Right atrium auricular region (tissue), 2 donors: ENCODE results near the gene LRP1. TPM values are rescaled to one million over a fixed set of nuclear protein-coding genes. Genes with fewer than 3 reads are reported as not detected.

ENCODE experiments used
- DNase-seq: peaks from one replicate; pipeline ENCODE4 v3.0.0-alpha.2; 2019; ENCODE audit warnings: low spot score
- H3K27ac ChIP-seq, 2 donors: fragments of 200-600 bp; sonication (generic); 1 replicate in 1 of 2; 2 replicates in 1 of 2; pipeline ENCODE4 v1.5.1; 2016 to 2019
- H3K27me3 ChIP-seq, 2 donors: fragments of 200-600 bp; sonication (generic); one replicate each; pipeline versions ENCODE4 v1.5.1 to v1.6.0; 2017 to 2019
- H3K36me3 ChIP-seq: fragments of 200-600 bp; sonication (generic); one replicate; pipeline ENCODE4 v1.5.1; 2016
- H3K4me1 ChIP-seq, 2 donors: fragments of 200-600 bp; sonication (generic); one replicate each; pipeline versions ENCODE4 v1.5.1 to v1.6.0; 2017 to 2019
- H3K4me3 ChIP-seq, 2 donors: fragments of 200-600 bp; sonication (generic); 1 replicate in 1 of 2; 2 replicates in 1 of 2; pipeline ENCODE4 v1.5.1; 2017 to 2019; ENCODE audit warnings: mild to moderate bottlenecking in 1 of 2, moderate library complexity in 1 of 2
- H3K9me3 ChIP-seq, 2 donors: fragments of 200-600 bp; sonication (generic); one replicate each; pipeline ENCODE4 v1.5.1; 2019
- total RNA-seq, 2 donors: library from RNA; depleted of rRNA; stranded (reverse); fragments of >200 nt; gene quantifications; one replicate each; pipeline ENCODE4 v1.1.0, GENCODE V29; 2016
- TF ChIP-seq, protein P1 (sequence below), 2 donors: fragments of 200-600 bp; sonication (generic); IDR thresholded peaks; one replicate each; pipeline ENCODE4 v1.5.1; 2019; ENCODE audit warnings: antibody characterized with exemption in 2 of 2

The LRP1 gene
- total RNA-seq, 2 donors from 2014 or later, result 89.4 to 211 TPM

DNA sequence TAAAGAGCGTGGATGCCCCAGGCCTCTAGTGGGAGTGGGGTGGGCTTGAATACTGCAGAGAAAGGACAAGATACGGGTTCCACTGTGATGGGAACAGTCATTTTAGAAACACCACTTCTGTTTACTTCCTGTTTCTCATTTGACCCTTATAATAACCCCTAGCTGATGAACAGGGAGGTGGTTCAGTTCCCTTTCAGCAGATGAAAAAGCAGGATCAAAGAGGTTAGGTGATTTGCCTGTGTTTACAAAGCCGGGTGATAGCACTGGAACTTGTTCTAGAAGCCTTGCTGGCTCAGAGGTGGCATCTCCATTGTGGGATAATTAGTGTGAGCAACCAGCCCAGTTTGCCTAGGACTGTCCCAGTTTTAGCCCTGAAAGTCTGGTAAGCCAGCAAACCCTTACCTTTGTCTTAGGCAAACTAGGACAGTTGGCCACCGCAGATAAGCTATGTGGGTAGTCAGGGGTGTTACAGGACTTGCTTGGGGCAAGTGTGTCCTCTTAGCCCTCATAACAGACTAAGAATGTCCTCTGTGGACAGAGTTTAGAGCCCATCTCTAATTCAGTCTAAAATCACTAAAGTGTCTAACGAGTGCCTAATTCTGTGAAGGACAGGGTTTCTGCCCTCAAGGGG lies 26.6 kb downstream of the LRP1 start:
- no peak overlapping the region for H3K4me3 ChIP-seq
- TF ChIP-seq, protein P1, sequence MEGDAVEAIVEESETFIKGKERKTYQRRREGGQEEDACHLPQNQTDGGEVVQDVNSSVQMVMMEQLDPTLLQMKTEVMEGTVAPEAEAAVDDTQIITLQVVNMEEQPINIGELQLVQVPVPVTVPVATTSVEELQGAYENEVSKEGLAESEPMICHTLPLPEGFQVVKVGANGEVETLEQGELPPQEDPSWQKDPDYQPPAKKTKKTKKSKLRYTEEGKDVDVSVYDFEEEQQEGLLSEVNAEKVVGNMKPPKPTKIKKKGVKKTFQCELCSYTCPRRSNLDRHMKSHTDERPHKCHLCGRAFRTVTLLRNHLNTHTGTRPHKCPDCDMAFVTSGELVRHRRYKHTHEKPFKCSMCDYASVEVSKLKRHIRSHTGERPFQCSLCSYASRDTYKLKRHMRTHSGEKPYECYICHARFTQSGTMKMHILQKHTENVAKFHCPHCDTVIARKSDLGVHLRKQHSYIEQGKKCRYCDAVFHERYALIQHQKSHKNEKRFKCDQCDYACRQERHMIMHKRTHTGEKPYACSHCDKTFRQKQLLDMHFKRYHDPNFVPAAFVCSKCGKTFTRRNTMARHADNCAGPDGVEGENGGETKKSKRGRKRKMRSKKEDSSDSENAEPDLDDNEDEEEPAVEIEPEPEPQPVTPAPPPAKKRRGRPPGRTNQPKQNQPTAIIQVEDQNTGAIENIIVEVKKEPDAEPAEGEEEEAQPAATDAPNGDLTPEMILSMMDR (IDR thresholded peaks at IDR 0.05), result no peak
- no peak overlapping the region for H3K27ac ChIP-seq
- peaks cover 62% of the 10 kb centered on the region for H3K36me3 ChIP-seq
- H3K9me3 ChIP-seq, result no peaks in the 10 kb centered on the region
- H3K4me1 ChIP-seq, result peaks cover 0 to 55% of the 10 kb centered on the region in 2 donors
- no peak for DNase-seq
- no peaks in the 10 kb centered on the region for H3K27me3 ChIP-seq

DNA sequence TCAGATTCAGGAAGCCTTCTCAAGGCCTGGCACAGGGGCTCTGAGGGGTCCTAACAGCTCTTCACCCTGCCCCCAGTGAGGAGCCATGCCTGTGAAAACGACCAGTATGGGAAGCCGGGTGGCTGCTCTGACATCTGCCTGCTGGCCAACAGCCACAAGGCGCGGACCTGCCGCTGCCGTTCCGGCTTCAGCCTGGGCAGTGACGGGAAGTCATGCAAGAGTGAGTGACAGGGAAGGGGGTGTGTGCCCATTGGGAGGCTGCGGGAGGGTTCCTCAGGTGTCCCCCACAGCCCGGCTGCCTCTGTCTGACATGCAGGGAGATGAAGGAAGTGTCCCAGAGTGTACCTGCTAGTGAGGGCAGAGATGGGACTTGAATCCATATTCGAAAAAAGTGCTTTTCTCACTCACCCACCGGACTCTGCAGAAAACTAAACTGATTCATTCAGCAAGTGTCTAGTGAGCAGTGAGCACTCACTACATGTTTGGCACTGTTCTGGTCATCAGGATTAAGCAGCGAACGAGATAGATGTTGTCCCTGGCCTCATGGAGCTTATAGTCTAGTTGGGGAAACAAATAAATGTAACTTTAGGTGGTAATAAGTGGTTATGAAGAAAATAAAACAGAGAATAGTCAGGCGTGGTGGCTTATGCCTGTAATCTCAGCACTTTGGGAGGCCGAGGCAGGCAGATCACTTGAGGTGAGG lies 28.6 kb downstream of the LRP1 start:
- Histone ChIP-seq H3K27ac (peak overlapping the region in 1 of 2 donors; percentile 29), H3K36me3 (peaks cover 81% of the 10 kb centered on the region)

DNA sequence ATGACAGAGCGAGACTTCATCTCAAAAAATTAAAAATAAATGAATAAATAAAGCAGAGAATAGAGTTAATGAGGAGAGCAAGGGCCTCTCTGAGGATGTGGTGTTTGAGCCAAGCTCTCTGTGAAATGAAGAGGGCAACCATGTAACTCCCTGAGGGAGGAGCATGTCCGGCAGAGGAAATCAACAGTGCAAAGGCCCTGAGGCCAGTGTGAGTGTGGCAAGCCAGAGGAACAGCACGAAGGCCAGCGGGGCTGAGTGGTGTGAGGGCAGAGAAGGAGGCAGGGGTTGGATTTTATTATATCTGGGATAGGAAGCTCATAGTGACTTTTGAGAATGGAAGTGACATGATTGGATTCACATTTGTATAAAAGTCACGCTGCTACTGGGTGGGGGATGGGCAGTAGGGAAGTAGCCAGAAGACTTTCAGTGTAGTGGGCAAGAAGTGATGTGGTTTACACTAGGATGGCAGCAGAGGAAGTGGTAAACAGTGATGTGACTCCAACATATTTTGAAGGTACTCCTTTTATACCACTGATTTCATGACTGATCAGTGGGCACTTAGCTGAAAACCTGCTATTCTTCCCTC lies 29.4 kb downstream of the LRP1 start:
- Histone ChIP-seq H3K36me3 (peaks cover 89% of the 10 kb centered on the region), H3K4me3 (no peak overlapping the region), H3K27ac (peak overlapping the region in 1 of 2 donors; percentile 29), H3K27me3 (no peaks in the 10 kb centered on the region), H3K9me3 (no peaks in the 10 kb centered on the region), H3K4me1 (peaks cover 0 to 29% of the 10 kb centered on the region in 2 donors)
- TF ChIP-seq, protein P1 (IDR thresholded peaks at IDR 0.05), result no peak
- DNase-seq, result no peak

More for the DNA sequence above, 28.6 kb downstream of the LRP1 start:
- TF ChIP-seq, protein P1 (IDR thresholded peaks at IDR 0.05), result no peak
- H3K4me1 ChIP-seq, result peaks cover 0 to 37% of the 10 kb centered on the region in 2 donors
- DNase-seq, result no peak
- no peaks in the 10 kb centered on the region for H3K9me3 ChIP-seq
- no peaks in the 10 kb centered on the region for H3K27me3 ChIP-seq
- no peak overlapping the region for H3K4me3 ChIP-seq

DNA sequence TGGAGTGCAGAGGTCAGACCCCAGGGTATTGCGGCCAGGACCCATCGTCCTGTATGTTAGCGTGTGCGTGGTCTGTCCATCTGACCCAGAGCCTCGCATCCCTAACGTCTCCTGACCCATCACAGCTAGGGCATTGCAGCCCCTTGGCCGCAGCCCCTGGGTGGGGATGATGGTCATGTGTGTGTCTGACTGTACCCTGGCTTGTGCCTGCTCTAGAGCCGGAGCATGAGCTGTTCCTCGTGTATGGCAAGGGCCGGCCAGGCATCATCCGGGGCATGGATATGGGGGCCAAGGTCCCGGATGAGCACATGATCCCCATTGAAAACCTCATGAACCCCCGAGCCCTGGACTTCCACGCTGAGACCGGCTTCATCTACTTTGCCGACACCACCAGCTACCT lies 29.9 kb downstream of the LRP1 start:
- TF ChIP-seq, protein P1 (IDR thresholded peaks at IDR 0.05), result no peak
- DNase-seq, result no peak
- Histone ChIP-seq H3K27ac (no peak overlapping the region), H3K36me3 (peaks cover 94% of the 10 kb centered on the region), H3K9me3 (no peaks in the 10 kb centered on the region), H3K4me1 (peaks cover 0 to 24% of the 10 kb centered on the region in 2 donors), H3K27me3 (no peaks in the 10 kb centered on the region), H3K4me3 (no peak overlapping the region)

DNA sequence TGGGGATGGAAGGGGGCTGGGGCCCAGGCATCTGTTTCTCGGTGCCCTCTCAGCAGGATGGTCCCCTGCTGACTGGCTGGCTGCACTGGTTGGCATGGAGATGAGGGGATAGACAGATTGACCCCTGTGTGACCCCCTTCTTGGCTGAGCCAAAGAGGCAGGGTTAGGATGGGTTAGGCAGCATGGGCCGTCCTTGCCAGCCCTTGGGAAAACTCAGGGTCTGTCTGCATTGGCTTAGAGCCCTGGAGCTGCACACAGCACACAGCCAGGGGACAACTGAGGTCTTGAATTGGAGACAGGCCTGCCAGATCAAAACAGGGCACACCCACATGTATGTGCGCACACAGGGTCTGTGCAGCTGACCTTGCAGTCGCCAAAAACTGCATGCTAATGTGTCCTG lies 30.4 kb downstream of the LRP1 start:
- Histone ChIP-seq H3K27ac (no peak overlapping the region), H3K36me3 (peaks cover 99% of the 10 kb centered on the region), H3K27me3 (no peaks in the 10 kb centered on the region), H3K9me3 (no peaks in the 10 kb centered on the region), H3K4me3 (no peak overlapping the region), H3K4me1 (peaks cover 0 to 21% of the 10 kb centered on the region in 2 donors)
- TF ChIP-seq, protein P1 (IDR thresholded peaks at IDR 0.05), result no peak
- DNase-seq, result no peak
